Sigmoid colon (tissue), 3 donors: ENCODE results near the gene NAAA.

ENCODE experiments used
- POLR2A ChIP-seq, 2 donors: fragments of 450-650 bp; IDR thresholded peaks; one replicate each; pipeline ENCODE4 v1.6.1; 2016; ENCODE audit warnings: antibody characterized with exemption in 2 of 2, mild to moderate bottlenecking in 2 of 2, moderate library complexity in 2 of 2
- TF ChIP-seq, protein P1 (sequence below), 4 experiments: fragments of 450-650 bp in 3 of 4; fragments of 200-600 bp in 1 of 4; IDR thresholded peaks; one replicate each; pipeline ENCODE4 v1.5.1; 2016 to 2019; ENCODE audit warnings: antibody characterized with exemption in 4 of 4, mild to moderate bottlenecking in 3 of 4, moderate library complexity in 2 of 4

DNA sequence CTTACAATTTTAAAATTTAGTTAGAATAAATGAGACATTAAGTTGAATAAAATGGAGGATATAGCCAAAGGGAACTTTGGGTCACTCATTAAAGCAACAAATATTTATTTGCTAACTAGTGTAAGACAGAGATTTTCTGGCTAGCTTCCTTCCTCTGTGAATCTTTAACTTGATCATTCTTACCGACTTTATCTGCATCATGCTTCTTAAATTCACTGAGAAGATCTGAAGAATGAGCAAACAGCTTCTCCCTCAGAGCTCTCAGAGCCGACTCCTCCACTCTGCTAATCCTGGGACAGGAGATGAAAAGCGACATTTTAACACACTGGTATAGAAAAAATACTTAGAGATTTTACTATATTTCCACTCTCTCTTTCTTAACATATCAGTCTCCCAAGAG lies 73.7 kb downstream of the NAAA start:
- TF ChIP-seq POLR2A (IDR thresholded peaks at IDR 0.05): no peak
- TF ChIP-seq, protein P1, sequence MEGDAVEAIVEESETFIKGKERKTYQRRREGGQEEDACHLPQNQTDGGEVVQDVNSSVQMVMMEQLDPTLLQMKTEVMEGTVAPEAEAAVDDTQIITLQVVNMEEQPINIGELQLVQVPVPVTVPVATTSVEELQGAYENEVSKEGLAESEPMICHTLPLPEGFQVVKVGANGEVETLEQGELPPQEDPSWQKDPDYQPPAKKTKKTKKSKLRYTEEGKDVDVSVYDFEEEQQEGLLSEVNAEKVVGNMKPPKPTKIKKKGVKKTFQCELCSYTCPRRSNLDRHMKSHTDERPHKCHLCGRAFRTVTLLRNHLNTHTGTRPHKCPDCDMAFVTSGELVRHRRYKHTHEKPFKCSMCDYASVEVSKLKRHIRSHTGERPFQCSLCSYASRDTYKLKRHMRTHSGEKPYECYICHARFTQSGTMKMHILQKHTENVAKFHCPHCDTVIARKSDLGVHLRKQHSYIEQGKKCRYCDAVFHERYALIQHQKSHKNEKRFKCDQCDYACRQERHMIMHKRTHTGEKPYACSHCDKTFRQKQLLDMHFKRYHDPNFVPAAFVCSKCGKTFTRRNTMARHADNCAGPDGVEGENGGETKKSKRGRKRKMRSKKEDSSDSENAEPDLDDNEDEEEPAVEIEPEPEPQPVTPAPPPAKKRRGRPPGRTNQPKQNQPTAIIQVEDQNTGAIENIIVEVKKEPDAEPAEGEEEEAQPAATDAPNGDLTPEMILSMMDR (IDR thresholded peaks at IDR 0.05): no peak
